GM12875 (cell line): ENCODE data around the gene SMTN.
A peak's percentile ranks its signal among the peaks of the same experiment; 100 is the strongest.

Experiments used
- H3K4me3 ChIP-seq: one replicate; pipeline ENCODE4 v1.5.1; 2011; ENCODE audit warnings: low read depth, low read length, control low read depth
- CTCF ChIP-seq: IDR thresholded peaks from 2 replicates; pipeline ENCODE4 v1.5.1; 2011; ENCODE audit warnings: low read depth, mild to moderate bottlenecking, control low read depth, inconsistent platforms, low read length, moderate library complexity, borderline replicate concordance; ENCODE audit not compliant: insufficient read depth

The SMTN gene

DNA sequence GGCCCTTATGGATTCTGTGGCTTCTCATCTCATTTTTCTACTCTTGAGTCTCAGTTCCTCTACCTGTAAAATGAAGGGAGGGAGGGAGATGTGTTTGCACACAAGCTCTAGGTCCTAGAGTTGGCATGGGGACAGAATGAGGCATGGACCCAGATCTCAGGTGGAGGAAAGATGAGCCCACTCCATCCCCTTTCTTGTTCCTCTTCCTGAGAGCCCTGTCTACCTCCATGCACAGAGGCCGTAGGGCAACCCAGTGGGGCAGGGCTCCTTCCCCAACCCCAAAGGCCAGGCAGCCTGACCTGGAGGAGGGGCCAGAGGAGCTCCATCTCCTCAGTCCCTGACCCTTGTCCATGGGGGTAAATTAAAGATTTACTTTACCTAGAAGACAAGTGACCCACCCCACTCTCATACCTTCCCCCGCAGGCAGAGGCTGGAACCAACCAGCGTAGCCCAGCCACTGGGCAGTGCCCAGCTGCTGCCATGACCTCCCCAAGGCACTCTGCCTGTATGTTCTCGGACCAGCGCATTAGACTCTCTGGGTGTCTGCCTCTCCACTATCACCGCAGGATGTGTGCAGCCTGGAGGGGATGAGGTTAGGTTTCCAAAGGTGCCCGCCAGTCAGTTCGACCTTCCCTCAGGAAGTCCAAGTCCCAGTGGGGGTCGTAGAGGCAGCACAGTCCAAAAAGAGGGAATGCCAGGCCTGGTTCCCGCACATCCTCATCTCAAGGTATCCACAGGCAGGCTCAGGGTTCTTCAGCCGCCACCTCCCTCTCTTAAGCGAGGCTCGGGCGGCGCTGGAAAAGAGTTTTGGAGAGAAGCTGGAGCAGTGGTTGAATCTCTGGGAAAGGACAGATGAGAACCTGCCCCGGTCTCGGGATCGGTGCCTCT is 3.0 kb downstream of the SMTN start:
- no peak for TF ChIP-seq CTCF
- H3K4me3 ChIP-seq = peak overlapping the region; percentile 71

- H3K4me3 ChIP-seq = peak overlapping the region; percentile 71
- TF ChIP-seq CTCF = peak; percentile 91
Measured at GRCh38 chr22:31084811-31085492, 3.8 kb downstream of the SMTN start.

- peak overlapping the region; percentile 71 for H3K4me3 ChIP-seq
- no peak for TF ChIP-seq CTCF
Measured at GRCh38 chr22:31085493-31085824, 4.3 kb downstream of the SMTN start.

- TF ChIP-seq CTCF = no peak
- H3K4me3 ChIP-seq = peak overlapping the region; percentile 71
Measured at GRCh38 chr22:31085928-31086327, 4.8 kb downstream of the SMTN start.

- no peak overlapping the region for H3K4me3 ChIP-seq
- TF ChIP-seq CTCF = no peak
Measured at GRCh38 chr22:31086703-31087330, 5.7 kb downstream of the SMTN start.

DNA sequence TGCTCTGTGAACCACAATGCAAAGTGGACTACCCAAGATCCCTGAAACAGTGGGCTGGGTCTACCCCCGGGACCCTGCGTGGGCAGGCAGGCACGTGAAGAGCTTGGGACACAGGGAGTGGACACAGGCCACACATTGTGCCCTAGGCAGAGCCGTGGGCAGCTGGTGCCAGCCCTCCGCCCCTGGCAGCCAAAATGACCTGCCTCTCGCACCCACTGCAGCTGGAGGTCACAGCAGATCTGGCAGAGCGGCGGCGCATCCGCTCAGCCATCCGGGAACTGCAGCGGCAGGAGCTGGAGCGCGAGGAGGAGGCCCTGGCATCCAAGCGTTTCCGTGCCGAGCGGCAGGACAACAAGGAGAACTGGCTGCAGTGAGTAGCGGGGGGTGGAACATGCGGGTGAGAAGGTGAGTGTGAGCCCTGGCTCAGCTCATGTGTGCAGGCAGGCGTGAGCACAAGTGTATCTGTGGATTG is 6.7 kb downstream of the SMTN start:
- no peak overlapping the region for H3K4me3 ChIP-seq
- TF ChIP-seq CTCF = no peak
